NCI-H1048 (cell line): ENCODE measurements around the gene CCNY.
"Not testable (repeated sequence)": the region's sequence is repeated elsewhere in the genome, so short reads cannot be mapped to it uniquely, and the experiment has no call there.

Experiments
- DNase-seq: peaks from one replicate; lab custom pipeline; 2025; lab: John Stamatoyannopoulos, UW

The CCNY gene

DNA sequence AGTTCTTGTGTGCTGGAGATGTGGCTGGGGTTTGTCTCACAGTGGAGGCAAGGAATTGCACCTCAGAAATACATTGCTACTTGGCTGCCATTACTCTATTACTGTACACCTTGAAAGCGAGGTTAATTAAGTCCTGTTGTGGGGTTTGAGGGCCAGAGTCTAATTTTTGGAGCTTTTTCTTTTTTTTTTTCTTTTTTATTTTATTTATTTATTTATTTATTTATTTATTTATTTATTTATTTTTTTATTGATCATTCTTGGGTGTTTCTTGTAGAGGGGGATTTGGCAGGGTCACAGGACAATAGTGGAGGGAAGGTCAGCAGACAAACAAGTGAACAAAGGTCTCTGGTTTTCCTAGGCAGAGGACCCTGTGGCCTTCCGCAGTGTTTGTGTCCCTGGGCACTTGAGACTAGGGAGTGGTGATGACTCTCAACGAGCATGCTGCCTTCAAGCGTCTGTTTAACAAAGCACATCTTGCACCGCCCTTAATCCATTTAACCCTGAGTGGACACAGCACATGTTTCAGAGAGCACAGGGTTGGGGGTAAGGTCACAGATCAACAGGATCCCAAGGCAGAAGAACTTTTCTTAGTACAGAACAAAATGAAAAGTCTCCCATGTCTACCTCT is 69.8 kb downstream of the CCNY start:
- not testable (repeated sequence) for DNase-seq

DNA sequence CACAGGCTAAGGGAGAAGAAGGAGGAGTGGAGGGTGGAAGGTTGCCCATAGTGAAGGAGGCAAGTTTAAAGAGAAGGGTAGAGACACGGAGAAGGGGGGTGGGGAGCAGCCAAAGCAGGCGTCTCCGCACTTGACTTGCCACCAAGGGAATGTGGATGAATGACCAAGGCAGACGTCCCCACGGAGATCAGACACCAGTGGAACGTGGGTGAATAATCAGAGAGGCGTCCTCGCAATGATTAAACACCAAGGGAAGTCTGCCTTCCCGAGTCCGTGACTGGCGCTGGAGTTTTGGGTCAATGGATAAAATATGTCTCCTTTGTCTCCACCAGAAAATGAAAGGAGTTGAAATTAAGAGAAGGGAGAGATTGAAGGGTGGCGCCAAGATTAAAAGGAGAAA is 71.4 kb downstream of the CCNY start:
- not testable (repeated sequence) for DNase-seq

DNA sequence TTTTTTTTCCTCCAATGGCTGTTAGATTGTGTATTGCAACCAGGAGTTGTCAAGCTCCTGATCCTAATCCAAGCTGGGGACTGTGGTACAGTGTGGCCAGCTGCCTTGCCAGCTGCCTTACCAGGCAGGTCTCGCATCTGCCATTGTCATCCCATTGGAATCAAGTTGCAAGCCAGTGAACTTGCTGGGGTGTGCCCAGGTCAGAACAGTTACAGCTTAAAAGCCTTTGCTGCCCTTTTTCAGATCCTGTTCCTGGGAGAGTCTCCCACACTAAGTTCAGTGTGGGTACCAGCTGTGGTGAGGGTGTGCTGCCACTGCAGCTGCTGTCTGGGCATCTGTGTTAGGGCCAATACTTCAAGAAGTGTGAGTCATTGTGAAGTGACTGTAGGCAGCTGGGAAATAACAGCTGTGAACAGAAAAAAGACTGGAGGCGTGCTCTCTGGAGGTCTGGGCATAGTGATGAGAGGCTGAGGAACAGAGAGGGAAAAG is 72.8 kb downstream of the CCNY start:
- DNase-seq: no peak

DNA sequence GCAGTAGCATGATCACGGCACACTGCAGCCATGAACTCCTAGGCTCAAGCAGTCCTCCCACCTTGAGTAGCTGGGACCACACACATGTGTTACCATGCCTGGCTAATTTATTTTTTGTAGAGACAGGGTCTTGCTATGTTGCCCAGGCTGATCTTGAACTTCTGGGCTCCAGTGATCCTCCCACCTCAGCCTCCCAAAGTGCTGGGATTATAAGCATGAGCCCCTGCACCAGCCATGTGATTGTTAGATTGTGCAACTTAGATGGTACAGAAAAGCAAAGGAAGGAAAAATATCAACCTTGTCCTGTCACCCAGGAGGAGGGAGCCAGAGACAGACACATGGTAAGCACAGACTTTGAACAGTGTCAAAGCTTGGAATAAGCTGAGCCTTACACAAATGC is 73.5 kb downstream of the CCNY start:
- DNase-seq: no peak

DNA sequence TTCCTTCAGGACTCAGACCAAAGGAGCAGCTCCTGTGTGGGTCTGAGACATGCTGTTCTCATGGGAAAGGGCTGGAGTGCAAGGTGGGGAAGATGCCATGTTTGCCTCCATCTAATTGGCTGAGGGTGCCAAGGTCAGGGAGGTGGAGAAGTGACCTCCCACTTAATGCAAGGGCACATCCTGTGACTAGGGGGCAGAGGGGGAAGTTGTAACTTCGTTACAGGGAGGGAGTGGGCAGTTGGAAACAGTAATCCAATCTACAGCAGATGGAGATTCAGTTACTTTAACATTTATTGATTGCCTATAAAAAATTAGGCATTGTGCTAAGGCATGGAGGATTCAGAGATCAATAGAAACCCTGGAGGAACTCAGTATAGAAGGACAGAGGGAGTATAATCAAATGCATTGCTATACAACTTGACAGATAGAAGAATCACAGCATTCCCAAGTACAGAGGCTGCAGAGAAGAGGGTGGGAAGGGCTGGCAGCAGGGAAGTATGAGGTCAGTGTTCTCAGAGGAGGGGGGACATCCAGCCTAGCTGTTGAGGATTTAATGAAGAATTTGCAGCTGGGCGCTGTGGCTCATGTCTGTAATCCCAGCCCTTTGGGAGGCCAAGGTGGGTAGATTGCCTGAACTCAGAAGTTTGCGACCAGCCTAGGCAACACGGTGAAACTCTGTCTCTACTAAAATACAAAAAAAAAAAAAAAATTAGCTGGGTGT is 75.9 kb downstream of the CCNY start:
- no peak for DNase-seq

DNA sequence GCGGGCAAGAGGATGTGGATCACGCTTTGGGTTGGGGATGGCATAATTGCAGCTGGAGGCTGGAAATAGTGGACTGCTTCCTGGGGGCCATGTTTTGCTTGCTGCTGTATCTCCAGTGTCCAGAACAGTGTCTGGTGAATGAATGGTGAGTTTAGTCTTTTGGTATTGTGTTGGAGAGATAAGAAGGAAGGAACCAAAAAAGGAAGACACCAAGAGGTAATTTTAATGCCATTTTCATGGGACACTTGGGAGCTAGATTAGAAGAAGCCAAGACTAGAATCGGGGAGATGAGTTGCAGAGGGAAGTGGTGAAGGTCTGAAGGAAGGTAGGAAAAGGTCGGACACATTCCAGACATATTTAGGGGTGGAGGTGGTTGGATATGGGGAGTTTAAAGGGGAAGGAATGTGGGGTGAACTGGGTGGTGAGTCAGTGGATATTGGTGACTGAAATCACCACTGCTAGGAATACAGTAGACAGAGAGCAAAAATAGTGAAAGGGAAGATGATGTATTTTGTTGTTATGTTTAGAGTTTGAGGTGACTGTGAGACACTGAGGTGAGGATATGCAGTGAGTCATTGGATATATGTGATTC is 76.7 kb downstream of the CCNY start:
- no peak for DNase-seq

DNA sequence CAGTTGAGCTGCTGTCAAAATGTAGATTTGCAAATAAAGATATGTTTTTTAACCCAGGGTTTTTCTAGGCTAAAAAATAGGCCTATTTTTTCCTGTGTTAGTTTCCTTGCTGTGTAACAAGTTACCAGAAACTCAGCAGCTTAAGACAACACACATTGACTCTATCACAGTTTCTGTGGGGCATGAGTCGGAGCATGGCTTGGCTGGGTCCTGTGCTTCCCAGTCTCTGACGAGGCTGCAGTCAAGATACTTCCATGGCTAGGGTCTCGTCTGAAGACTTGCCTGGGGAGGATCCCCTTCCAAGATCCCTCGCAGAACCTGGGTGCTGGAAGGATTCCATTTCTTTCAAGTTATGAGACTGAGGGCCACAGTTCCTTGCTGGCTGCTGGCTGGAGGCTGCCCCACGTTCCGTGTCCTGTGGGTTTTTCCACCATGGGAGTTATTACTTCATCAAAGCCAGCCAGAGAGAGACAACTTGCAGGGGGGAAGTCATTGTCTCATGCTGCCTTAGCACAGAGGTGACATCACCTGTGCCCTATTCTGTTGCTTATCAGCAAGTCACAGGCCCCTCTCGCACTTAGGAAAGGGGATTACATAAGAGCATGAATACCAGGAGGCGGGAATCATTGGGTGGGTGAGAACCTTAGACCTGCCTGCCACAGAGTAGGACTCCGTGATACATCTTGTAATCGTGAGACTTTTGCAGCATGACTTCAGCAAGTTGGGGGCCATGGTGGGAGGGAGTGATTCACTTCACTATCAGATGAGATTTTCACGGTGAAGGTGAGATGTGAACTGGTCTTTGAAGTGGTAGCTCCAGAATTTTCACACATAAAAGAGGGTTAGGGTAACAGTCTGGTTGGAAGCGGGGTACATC is 77.9 kb downstream of the CCNY start:
- DNase-seq: no peak

DNA sequence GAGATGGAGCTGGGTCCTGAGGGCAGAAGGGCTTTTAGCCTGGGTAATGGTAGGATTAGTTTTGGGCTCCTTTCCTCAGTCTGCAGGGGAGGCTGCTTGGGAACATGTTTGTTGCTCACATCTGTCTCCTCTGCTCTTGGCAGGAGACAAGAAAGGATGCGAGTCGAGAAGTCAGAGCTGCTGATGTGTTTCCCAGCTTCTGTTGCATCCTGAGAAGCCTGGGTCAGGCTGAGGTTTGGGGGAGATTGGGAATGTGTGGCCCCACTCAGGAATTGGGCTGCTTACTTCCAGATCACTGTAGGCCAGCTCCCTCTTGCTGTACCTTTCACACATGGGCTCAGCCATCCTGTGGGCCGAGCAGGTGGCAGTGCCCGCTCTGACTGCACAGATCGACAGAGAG is 79.2 kb downstream of the CCNY start:
- no peak for DNase-seq

DNA sequence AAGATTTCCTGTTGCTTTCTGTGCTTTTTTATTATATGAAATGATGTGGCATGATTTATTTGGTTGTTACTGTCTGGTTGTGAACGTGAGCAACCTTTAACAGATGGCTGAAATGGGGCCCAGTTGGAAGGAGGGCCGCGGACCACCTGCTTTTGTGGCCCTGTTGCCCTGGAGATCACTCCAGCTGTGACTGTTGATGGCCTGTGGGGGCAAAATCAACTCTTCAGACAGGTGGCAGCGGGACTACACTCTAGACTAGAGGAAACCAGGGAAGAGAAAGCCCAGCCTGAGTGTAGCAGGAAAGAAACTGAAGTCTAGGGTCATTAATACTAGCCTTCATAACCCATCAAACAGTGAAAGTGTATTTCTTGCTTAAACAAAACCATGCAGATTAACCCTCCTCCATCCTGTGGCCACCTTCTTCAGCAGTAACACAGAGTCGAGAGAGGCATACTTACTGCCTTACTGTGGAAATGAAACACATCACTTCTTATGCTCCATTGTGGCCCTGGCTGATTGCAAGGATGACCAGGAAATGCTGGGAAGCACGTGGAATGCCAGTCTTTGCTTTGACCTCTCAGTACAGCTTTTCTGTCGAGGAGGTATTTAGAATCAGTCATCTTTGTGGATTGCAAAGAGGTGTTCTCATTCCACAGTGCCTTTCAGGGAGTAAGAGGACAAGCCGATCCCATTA is 80.5 kb downstream of the CCNY start:
- no peak for DNase-seq

DNA sequence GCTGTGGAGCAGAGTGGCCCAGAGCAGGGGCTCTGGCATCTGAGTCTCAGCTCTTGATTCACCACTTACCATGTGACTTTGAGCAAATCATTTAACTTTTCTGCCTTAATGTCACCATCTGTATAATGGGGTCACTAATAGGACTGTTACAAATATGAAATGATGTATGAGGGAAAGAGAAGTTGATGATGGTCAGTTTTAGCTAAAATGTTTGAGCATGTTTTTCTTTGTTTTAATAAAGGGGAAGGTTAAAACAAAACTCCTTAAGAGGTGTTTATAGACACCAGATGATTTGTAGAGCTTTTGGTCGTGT is 81.0 kb downstream of the CCNY start:
- DNase-seq: no peak

DNA sequence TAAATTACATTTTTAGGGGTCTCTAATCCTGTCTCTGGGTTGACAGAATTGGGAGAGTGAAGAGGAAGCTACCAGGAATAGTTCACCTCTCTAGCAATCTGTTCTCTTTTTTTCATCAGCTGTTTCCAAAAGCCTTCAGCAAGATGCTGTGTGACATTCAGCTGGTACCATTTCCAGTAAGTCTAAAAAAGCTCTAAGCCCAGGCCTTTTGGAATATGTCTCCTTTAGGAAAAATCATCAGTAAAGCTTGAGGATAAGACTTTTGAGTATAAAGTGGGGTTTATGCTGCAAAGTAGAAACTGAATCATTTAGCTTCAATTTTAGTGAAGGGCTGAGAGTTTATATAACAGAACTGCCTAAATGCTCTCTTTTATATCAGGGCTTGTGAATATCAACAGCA is 81.5 kb downstream of the CCNY start:
- no peak for DNase-seq

DNA sequence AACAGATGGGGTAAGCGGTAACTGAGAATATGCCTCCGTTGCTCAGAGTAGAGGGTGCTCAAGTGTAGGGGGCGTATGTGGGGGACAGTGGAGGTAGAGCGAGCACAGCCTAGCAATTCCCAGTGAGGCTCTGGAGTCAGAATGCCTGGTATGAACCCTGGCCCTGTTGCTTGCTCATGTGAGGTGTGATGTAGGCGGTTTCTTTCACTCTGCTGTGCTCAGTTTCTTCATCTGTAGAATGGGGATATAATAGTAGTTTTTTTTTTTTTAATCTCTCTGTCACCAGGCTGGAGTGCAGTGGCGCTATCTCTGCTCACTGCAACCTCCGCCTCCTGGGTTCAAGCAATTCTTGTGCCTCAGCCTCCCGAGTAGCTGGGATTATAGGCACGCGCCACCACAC is 82.3 kb downstream of the CCNY start:
- DNase-seq: not testable (repeated sequence)

DNA sequence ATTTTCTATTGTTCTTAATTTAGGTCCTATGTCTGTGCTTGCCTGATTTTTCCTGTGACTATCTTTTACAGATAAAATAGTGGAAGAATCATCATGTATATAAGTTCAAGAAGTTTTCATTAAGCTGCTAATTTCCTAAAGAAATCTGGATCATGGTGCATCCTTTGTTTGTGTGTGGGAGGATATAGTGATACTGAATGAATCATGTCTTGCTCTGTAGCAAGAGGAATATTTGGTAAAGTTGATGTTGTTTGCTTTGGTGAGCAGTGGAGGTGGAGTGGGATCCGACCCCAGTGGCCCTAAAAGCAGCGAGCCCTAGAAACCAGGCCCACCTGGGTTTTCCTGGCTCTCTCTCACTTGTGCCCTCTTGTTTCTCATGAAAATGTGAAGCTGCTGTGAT is 83.7 kb downstream of the CCNY start:
- no peak for DNase-seq

DNA sequence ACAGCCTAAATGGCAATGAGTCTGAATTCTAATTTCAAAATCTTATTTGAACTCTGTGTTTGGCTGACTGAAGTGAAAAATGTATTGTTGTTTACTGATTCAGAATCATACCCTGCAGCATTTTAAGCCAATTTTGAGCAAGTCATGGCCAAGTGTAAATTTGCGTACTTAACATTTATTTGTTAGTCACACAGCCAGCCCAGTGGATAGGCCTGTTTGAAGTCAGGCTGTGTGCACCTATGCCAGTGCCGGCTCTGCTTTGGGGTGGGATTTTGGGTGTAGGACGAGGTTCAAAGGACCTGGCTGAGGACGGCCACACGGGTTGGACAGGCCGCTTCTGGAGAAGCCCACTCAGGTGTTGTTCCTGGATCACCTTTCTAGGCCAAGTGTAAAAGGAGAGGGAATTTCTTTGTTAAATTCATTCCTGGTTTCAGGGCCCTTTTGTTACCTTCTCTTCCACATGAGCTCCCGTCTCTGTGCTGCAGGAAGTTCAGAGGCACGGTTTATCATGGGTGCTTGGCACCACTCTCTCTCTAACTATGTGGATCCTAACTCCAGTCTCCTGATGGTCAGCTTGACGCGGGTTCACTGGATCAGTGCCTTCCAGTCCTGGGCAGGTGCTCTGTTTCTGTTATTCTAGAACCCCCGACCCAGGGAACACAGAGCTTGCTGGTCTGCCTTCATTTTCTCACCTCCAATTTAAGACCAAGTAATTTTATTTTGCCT is 84.7 kb downstream of the CCNY start:
- no peak for DNase-seq

DNA sequence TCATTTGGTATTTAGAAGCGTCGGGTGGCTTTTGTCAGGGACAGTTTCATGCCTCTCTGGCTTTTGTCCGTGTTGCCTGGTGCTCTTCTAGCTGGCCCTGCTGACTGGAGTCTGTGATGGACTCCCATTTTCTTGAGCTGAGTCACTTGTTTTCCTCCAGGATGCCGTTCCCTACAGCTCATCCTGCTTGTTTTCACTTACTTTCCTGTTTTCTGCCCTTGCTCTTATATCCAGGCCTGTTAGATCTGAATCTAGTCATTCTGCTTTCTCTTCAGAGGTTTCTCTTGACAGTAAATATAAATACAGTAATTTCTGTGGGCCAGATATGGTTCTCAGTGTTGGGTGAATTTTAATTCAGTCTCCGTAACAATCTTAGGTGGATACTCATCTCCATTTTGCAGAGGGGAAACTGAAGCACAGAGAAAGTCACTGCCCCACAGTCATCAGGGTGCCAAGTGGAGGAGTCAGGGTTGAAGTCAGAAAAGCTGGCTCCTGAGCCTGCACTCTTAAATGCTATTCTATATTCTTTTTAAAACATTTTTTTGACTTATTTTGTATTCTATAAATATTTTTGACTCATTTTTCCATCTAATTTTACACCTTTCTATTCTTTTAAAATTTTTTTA is 85.4 kb downstream of the CCNY start:
- DNase-seq: no peak

DNA sequence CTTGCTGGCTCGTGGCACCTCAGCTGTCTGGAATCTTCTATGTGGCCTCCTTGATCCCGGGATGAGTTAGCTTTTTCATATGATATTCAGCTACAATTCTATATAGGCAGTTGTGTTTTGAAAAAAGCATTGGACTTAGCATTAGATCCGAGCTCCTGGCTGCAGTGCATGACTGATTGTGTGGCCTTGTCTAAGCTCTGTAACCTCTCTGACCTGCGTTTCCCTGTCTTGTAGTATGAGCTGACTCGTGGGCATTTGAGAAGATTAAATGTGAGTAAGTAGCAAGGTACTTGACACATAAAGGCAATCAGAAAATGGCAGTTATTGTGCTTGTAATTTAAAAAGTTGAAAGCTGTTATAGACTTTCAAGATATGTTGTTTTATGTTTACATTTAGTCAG is 85.9 kb downstream of the CCNY start:
- no peak for DNase-seq

DNA sequence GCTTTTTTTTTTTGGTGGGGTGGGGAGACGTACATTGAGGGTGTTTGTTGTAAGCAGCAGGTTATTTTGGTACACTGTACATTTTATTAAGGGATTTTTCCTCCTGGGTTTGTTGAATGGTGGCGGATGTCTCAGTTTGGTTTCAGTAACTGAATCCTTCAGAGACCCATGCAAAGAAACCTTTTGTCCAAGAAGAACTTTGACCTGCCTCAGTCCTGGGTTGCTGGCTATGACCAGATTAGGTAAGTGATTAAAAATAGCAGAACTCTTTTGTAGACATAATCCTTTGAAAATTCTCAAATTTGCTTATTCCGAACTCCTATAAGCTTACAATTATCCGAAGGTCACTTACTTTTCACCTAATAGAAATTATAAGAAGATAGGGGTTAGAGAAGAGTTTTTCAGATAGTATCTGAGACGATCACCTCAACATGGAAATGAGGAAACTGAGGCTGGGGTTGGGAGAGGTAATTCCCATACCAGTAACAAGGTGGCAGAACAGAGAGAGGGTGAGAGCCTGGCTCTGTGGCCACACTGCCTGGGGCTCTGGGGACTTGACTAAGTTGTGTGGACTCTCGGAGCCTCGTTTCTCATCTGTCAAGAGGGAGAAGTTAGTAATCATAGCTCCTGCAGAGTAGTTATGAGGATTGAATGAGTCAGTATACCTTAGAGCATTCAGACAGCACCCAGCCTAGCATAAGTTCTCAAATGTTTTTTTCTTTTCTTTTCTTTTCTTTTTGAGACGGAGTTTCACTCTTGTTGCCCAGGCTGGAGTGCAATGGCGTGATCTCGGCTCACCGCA is 87.4 kb downstream of the CCNY start:
- no peak for DNase-seq

DNA sequence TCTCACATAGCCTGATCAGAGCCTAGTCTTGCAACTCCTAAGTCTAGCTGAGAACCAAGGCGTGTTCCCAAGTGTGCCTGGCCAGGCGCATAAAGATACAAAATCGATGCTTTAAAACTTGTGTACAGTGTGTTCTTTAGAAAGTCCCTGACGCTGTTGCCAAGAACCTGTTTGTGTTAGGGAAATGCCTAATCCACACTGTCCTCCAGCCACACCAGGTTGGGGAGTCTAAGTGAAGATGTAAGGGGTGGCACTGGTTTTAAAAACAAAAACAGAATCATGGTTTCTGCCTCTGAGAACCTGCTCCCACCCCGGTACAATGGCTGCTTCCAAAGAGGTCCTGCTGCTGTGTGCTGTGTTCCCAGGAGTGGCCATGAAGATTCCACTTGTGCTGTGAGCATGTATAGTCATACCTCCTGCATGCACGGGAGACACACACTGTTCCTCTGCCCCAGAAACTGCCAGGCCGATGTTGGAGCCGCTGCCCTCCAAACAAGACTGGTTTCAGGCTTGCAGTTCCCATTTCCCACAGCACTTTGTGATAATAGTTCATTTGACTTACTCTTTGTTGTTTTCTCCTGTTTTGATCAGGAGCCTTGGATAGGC is 88.5 kb downstream of the CCNY start:
- DNase-seq: no peak

DNA sequence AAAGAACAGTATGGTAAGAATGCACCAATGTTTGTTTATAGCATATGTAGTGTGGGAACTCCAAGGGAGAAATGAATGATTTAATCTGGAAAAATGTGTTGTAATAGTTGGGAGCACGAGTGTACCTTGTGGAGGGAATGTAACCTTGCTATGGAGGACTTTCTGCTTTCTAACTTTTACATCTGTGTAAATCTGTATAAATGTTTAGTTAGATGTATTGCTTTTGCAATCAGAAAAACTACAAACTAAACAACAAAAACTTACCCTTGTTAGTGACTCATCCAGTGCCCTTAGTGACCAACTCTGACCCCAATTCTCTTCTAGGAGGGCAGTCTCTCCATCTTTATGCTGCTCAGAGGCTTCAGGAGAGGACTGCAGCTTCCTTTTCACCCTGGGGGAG is 89.3 kb downstream of the CCNY start:
- no peak for DNase-seq

DNA sequence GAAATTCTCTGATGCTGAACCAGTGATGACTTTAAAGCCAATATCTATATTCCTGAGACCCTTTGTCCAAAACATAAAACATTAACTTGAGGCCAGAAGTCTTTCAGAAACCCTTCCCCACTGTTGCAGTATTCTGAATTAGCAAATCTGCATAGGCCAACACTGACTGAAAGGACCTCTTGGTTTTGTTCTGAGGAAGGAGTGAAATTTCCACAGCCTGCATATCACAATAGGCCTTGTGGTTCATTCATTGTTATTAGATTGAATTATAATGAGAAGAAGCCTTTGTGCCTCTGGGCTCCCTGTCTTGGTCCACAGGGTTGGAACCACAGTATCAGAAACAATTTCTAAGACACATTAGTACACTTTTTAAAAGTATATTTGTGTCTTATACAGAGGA is 90.3 kb downstream of the CCNY start:
- no peak for DNase-seq
